ENCODE data around the gene RIOK2.

The RIOK2 gene

DNA sequence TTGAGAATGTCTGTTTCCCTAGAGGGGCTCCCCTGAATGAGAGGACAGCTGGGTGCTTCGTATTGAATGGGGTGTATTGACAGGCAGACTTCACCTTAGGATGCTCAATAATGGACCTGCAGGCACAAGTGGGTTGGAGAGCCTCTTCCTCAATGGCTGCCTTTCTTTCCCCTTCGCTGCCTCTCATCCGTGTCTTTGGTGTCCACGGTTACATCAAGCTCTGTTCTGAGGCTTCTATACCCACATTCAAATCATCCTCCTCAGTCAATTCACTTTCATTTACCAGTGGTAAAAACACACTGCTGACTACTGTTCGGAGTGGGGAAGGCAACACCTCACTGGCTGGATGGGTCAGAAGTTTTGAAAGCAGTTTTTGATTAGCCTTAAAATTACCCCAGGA, 61.2 kb downstream of the RIOK2 start:
- DNase-seq = no peak

DNA sequence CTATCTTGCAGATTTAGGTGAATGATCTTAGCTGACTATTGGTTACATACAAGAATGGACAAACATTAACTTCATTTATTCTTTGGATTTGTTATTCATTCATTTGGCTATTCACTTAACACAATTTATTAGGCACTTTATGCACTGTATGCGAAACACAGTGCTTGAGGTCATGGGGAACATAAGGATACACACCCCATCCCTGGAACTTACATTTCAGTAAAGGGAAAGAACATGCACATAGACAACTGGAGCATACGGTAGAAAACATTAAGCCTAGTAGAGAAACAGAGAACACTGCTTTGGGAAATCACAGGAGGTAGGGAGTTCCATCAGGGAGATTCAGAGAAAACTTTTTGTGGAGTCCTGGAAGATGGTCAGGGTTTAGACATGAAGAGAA, 62.9 kb downstream of the RIOK2 start:
- no peak for DNase-seq

DNA sequence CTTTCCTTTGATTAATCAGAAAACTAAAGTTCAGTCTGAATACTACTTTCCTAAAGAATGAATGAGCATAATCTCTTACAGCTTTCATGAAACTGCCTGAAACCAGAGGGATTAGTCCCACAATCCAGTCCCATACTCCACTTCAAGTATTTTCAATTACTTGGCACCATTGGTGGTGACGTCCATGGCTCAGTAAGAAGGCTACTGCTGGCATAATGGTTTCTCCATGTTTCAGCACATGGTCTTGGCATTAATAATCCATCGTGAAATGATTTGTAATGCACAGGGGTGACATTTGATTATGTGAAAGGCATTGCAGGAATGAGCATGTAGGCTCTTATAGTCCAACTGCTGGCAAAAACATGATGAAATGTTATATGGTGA, 64.0 kb downstream of the RIOK2 start:
- DNase-seq = no peak

DNA sequence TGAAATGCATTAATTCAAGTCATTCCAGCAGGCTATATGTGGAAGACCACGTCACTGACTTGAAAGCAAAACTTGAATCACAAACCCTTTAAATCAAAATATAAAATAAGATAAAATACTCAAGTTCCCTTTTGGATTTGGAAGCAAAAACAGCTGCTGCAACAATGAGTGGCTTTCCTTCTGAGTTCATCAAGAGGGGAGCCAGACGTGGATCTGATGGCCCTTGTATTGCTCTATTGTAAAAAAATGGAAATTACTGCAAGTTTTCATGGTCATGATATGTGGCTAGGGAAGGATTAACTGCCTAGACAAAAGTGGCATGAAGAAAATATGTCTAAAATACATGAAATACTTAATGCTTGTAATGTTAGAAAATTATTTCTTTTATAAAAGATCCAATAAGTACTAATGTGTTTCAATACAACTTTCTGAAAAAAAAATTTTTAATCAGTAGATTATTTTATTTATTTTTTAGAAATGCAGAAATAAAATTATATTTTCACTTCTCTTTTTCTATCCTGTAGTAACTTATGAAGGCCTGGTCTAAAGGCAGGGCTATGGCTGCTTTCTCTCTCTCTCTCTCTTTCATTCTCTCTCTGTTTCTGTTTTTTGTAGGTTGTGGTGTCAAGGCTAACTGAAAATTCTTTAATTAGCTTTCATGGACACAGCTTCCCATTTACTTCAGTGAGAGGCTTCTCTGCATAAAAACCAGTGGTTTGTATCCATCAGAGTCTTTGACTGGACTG, 64.6 kb downstream of the RIOK2 start:
- DNase-seq = no peak

DNA sequence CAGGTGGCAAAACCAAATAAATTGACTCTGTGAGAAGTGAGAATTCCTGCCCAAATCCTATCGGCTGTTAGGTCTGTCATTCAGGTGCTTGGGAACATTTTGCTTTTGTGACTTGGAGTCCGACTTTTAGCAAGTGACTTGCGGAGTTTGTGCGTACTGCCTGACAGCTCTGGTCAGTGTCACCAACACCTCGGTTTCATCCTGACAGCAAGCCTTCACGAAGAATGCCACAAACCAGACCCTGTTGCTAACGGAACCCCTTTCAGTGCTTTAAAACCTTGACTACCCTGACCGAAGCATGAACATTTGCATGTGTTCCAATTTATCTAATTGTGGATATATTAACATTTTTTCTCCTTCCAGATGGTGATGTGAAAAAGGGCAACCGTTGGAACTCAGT, 67.1 kb downstream of the RIOK2 start:
- no peak for DNase-seq

DNA sequence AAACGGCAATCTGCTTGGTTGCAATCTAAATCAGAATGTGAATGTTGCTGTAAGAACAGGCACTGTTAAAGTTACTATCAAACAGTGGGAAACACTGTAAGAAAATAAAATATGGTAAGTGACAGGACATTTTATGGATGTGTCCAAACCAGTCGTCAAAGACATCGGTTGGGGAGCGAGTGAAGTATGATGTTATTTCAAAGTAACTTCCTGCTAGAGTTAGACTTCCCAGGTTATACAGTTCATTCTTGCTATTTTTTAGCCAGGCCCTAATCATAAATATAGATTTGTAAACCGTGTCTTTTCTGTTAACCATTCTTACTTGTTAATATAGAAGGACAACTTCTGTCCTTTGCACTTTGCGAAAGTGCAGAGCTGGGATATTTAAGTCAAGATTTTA, 70.8 kb downstream of the RIOK2 start:
- DNase-seq = no peak

DNA sequence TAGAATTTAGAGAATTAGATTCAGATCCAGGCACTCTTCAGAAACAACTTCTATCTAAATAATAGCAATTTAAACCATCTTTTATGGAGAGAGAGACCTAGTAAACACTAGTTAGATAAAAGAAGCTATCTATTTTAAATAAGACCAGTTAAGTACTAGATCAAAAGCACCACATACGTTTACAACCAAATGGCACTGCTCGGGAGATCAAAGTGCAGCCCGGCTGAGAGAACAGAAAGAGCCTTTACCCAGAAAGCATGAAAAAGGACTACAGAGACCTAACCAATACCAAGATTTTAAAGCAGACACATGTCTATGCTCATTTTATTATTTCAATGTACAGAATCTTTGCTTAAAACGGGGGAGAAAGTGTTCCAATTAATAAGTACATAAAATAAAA, 71.4 kb downstream of the RIOK2 start:
- no peak for DNase-seq

DNA sequence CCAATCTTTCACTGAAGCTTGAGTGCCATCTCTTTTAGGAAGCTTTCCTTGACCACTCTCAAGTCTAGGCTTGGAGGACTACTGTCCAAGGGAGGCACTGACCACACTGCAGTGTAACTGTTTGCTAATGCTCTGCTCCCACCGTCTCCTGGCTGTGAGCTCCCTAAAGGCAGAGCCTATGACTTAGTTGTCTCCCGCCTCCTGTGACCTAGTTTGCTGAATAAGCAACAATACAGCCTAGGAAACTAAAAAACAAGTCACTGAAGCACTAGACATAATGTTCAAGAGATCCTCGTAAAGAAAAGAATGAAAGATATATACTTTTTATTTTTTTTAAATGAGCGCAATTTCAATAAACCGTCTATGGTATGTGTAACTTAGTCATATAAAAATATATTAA, 72.0 kb downstream of the RIOK2 start:
- DNase-seq = no peak
